HG03196 (cell line): ENCODE measurements around the gene ATP2B1.
A peak's percentile ranks its signal among the peaks of the same experiment; 100 is the strongest.

Experiments used
- ATAC-seq: cut with Tn5 transposase; IDR thresholded peaks from one replicate; pipeline ENCODE4 v1.9.1; 2021; ENCODE audit not compliant: unreplicated experiment

The ATP2B1 gene

GRCh38 chr12:89597770-89598169, 110.9 kb downstream of the ATP2B1 start:
- ATAC-seq: peak; percentile 71

GRCh38 chr12:89597210-89597609, 111.4 kb downstream of the ATP2B1 start:
- no peak for ATAC-seq

GRCh38 chr12:89593873-89594272, 114.8 kb downstream of the ATP2B1 start:
- ATAC-seq: no peak

- ATAC-seq: no peak
Measured at GRCh38 chr12:89593233-89593632, 115.4 kb downstream of the ATP2B1 start.

GRCh38 chr12:89589753-89590152, 118.9 kb downstream of the ATP2B1 start:
- no peak for ATAC-seq

- ATAC-seq: no peak
Measured at GRCh38 chr12:89578499-89578898, 130.1 kb downstream of the ATP2B1 start.

GRCh38 chr12:89576572-89577220, 131.9 kb downstream of the ATP2B1 start:
- no peak for ATAC-seq

GRCh38 chr12:89575374-89575773, 133.3 kb downstream of the ATP2B1 start:
- ATAC-seq: no peak

GRCh38 chr12:89574736-89575208, 133.9 kb downstream of the ATP2B1 start:
- no peak for ATAC-seq

- no peak for ATAC-seq
Measured at GRCh38 chr12:89573051-89573810, 135.4 kb downstream of the ATP2B1 start.

GRCh38 chr12:89571491-89572195, 137.0 kb downstream of the ATP2B1 start:
- no peak for ATAC-seq

- no peak for ATAC-seq
Measured at GRCh38 chr12:89568484-89568883, 140.2 kb downstream of the ATP2B1 start.

- no peak for ATAC-seq
Measured at GRCh38 chr12:89567691-89568239, 140.9 kb downstream of the ATP2B1 start.

- ATAC-seq: no peak
Measured at GRCh38 chr12:89566615-89567014, 142.0 kb downstream of the ATP2B1 start.

- ATAC-seq: no peak
Measured at GRCh38 chr12:89565002-89565401, 143.6 kb downstream of the ATP2B1 start.

- ATAC-seq: no peak
Measured at GRCh38 chr12:89559753-89560152, 148.9 kb downstream of the ATP2B1 start.

GRCh38 chr12:89556976-89557375, 151.7 kb downstream of the ATP2B1 start:
- no peak for ATAC-seq

- no peak for ATAC-seq
Measured at GRCh38 chr12:89552376-89552775, 156.3 kb downstream of the ATP2B1 start.

GRCh38 chr12:89551747-89552146, 156.9 kb downstream of the ATP2B1 start:
- ATAC-seq: no peak

- no peak for ATAC-seq
Measured at GRCh38 chr12:89547101-89547500, 161.5 kb downstream of the ATP2B1 start.

- no peak for ATAC-seq
Measured at GRCh38 chr12:89546151-89546550, 162.5 kb downstream of the ATP2B1 start.
